GM19452 (cell line): ENCODE results near the gene SLC39A11.
"Not testable (repeated sequence)": the region's sequence is repeated elsewhere in the genome, so short reads cannot be mapped to it uniquely, and the experiment has no call there.

Experiments used
- ATAC-seq: cut with Tn5 transposase; IDR thresholded peaks from one replicate; pipeline ENCODE4 v1.9.1; 2021; ENCODE audit not compliant: unreplicated experiment

Gene SLC39A11

GRCh38 chr17:72726936-72727335 is 365.6 kb downstream of the SLC39A11 start:
- ATAC-seq = peak; percentile 88

- peak; percentile 38 for ATAC-seq
Observed at GRCh38 chr17:72725433-72726068, 366.9 kb downstream of the SLC39A11 start.

GRCh38 chr17:72724267-72724666 is 368.2 kb downstream of the SLC39A11 start:
- no peak for ATAC-seq

GRCh38 chr17:72723711-72724110 is 368.8 kb downstream of the SLC39A11 start:
- no peak for ATAC-seq

- no peak for ATAC-seq
Observed at GRCh38 chr17:72720494-72720825, 372.0 kb downstream of the SLC39A11 start.

GRCh38 chr17:72719578-72720493 is 372.7 kb downstream of the SLC39A11 start:
- no peak for ATAC-seq

GRCh38 chr17:72719206-72719577 is 373.3 kb downstream of the SLC39A11 start:
- ATAC-seq = no peak

- ATAC-seq = no peak
Observed at GRCh38 chr17:72717676-72718075, 374.8 kb downstream of the SLC39A11 start.

GRCh38 chr17:72717276-72717675 is 375.2 kb downstream of the SLC39A11 start:
- ATAC-seq = no peak

GRCh38 chr17:72715906-72716572 is 376.4 kb downstream of the SLC39A11 start:
- ATAC-seq = no peak

GRCh38 chr17:72714357-72714966 is 378.0 kb downstream of the SLC39A11 start:
- no peak for ATAC-seq

- ATAC-seq = no peak
Observed at GRCh38 chr17:72713701-72714100, 378.8 kb downstream of the SLC39A11 start.

GRCh38 chr17:72711521-72712310 is 380.8 kb downstream of the SLC39A11 start:
- ATAC-seq = no peak

- no peak for ATAC-seq
Observed at GRCh38 chr17:72710834-72711233, 381.7 kb downstream of the SLC39A11 start.

- no peak for ATAC-seq
Observed at GRCh38 chr17:72710202-72710601, 382.3 kb downstream of the SLC39A11 start.

- ATAC-seq = not testable (repeated sequence)
Observed at GRCh38 chr17:72708682-72709081, 383.8 kb downstream of the SLC39A11 start.

- ATAC-seq = no peak
Observed at GRCh38 chr17:72707881-72708280, 384.6 kb downstream of the SLC39A11 start.

- no peak for ATAC-seq
Observed at GRCh38 chr17:72706396-72706981, 386.0 kb downstream of the SLC39A11 start.

- ATAC-seq = no peak
Observed at GRCh38 chr17:72705905-72706395, 386.5 kb downstream of the SLC39A11 start.

- no peak for ATAC-seq
Observed at GRCh38 chr17:72702998-72703397, 389.5 kb downstream of the SLC39A11 start.
